Sigmoid colon (tissue), 4 donors: ENCODE results near the gene NT5DC1.

Source experiments
- EP300 ChIP-seq, 4 donors: sonication (generic); formaldehyde crosslinking; IDR thresholded peaks; one replicate each; pipeline ENCODE4 v1.6.1; 2017; ENCODE audit warnings: antibody characterized with exemption in 4 of 4
- TF ChIP-seq, protein P1 (sequence below), 4 experiments: fragments of 450-650 bp in 3 of 4; fragments of 200-600 bp in 1 of 4; IDR thresholded peaks; one replicate each; pipeline ENCODE4 v1.5.1; 2016 to 2019; ENCODE audit warnings: antibody characterized with exemption in 4 of 4, mild to moderate bottlenecking in 3 of 4, moderate library complexity in 2 of 4

DNA sequence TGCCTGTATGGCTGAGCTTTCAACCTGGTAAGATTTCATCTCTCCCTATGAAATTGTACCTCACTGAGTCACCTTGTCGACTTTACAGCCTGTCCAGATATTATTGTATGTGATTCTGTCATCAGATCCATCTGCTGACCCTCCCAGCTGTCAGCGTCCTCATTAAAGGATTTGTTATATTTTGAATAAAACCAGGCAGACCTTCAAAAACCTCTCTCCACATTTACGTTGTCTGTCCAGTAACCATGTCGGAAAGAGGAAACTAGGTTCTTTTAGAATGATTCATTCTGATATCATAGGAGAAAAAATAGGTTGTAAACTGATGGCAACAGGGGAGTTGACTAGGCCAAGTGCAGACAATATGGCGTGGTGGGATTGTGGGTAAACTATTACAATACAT lies 114.8 kb downstream of the NT5DC1 start:
- TF ChIP-seq, protein P1, sequence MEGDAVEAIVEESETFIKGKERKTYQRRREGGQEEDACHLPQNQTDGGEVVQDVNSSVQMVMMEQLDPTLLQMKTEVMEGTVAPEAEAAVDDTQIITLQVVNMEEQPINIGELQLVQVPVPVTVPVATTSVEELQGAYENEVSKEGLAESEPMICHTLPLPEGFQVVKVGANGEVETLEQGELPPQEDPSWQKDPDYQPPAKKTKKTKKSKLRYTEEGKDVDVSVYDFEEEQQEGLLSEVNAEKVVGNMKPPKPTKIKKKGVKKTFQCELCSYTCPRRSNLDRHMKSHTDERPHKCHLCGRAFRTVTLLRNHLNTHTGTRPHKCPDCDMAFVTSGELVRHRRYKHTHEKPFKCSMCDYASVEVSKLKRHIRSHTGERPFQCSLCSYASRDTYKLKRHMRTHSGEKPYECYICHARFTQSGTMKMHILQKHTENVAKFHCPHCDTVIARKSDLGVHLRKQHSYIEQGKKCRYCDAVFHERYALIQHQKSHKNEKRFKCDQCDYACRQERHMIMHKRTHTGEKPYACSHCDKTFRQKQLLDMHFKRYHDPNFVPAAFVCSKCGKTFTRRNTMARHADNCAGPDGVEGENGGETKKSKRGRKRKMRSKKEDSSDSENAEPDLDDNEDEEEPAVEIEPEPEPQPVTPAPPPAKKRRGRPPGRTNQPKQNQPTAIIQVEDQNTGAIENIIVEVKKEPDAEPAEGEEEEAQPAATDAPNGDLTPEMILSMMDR (IDR thresholded peaks at IDR 0.05) = no peak
- no peak for TF ChIP-seq EP300 (IDR thresholded peaks at IDR 0.05)
